T1000 (cell line): ENCODE measurements around the gene KCNE5.
"Not testable (repeated sequence)": the region's sequence is repeated elsewhere in the genome, so short reads cannot be mapped to it uniquely, and the experiment has no call there.

Experiments
- DNase-seq: peaks from one replicate; lab custom pipeline; 2025; ENCODE audit warnings: mixed read lengths; lab: John Stamatoyannopoulos, UW

The KCNE5 gene

GRCh38 chrX:109624641-109625616, at the start of gene KCNE5:
Gene KCNE5 (minus strand): TSS chrX:109625172. CDS start chrX:109625020, 152 bp downstream.
- DNase-seq, result no peak

GRCh38 chrX:109672239-109672638, 47.3 kb upstream of the KCNE5 start:
- no peak for DNase-seq

- not testable (repeated sequence) for DNase-seq
These were observed 46.2 kb upstream of the KCNE5 start for GRCh38 chrX:109671170-109671569.

- no peak for DNase-seq
These were observed 43.0 kb upstream of the KCNE5 start for GRCh38 chrX:109667986-109668385.

- no peak for DNase-seq
These were observed 35.6 kb upstream of the KCNE5 start for GRCh38 chrX:109660435-109661143.

GRCh38 chrX:109658391-109658790, 33.4 kb upstream of the KCNE5 start:
- no peak for DNase-seq

- not testable (repeated sequence) for DNase-seq
These were observed 32.4 kb upstream of the KCNE5 start for GRCh38 chrX:109657364-109657763.

- no peak for DNase-seq
These were observed 31.8 kb upstream of the KCNE5 start for GRCh38 chrX:109656774-109657173.

DNA sequence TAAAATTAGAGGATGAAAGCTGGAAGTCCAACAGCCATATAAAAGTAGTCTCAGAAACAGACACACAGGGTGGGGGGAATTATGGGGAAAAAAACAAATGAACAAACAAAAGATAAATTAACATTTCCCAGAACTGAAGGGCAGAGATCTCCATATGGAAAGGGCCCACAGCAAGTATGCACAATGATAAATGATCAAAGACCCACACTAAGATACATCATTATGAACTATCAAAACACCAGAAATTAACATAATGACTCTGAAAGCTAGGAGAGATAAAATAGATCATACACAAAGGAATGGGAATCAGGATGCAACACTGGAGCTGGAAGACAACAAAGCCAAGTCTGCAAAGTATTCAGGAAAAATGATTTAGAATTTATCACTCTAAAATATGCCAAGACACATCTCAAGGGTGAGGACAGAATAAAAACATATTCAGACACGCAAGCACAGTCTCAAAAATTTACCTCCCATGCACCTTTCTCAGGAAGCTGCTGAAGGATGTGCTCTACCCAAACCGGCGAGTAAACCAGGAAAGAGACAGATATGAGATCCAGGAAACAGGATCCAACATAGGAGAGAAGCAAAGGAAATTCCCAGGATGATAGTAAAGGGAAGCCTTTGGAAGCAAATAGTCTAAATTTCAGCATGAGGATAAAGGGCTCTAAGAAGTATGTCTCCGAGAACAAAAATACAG, 30.7 kb upstream of the KCNE5 start:
- DNase-seq, result no peak

- no peak for DNase-seq
These were observed 29.6 kb upstream of the KCNE5 start for GRCh38 chrX:109654516-109655109.

GRCh38 chrX:109644671-109645070, 19.7 kb upstream of the KCNE5 start:
- not testable (repeated sequence) for DNase-seq

DNA sequence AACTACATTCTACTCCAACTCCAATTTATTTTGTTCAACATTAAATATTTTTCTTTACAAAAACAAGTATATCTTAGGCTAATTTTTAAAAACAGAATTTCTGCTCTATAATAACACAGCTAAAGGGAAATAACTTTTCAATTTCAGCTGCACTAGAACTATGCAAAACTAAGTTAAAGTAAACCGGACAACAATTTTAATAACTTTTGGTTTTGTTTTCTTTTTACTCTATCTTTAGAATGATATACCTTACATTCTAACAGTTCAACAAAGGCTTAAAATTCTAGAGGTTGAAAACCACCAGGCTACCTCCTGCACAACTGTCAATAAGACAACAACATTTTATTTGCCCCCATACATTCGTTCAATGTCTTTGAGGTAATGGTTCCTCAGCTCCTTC, 18.7 kb upstream of the KCNE5 start:
- no peak for DNase-seq

DNA sequence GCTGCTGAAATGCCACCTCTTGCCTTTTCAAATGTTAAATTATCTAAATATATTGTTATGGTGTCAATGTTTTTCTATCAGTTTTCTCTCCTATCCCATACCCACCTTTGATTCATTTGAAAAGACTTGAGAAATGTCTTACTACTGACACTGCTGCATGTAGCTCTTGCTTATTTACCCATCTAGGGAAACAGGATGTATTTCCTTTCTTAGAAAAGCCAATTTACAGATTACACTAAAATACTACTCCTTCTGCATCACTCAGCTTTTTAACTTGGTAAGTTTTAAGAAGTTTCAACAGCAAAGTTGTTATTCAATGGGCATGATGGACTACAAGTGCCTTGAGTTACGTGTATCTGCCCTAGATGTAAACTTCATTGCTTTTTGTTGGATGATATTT, 13.2 kb upstream of the KCNE5 start:
- DNase-seq, result no peak

GRCh38 chrX:109637477-109637876, 12.5 kb upstream of the KCNE5 start:
- not testable (repeated sequence) for DNase-seq

GRCh38 chrX:109635146-109635545, 10.2 kb upstream of the KCNE5 start:
- no peak for DNase-seq

DNA sequence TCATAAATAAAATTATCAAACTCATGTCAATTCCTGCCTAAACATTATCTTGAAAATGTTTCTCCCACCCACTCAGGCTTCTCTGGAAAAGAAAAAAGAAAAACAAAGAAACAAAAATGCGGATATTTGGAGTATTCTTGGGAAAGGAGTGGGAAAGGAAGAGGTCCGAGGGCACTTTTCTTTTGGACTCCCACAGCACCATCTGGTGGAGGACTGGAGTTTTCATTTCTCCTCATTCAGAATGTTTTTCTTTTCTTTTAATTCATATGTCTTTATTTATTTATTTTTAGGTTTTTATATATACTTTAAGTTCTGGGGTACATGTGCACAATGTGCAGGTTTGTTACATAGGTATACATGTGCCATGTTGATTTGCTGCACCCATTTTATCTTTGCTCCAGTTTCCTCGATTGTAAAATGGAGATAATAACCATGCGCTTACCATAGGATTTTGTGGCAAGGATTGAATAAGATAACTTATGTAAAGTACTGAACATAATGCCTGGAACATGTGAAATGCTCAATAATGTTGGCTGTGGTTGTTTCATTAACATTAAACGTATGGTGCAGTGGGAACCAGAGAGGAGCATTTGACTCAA, 8.0 kb upstream of the KCNE5 start:
- DNase-seq, result no peak

DNA sequence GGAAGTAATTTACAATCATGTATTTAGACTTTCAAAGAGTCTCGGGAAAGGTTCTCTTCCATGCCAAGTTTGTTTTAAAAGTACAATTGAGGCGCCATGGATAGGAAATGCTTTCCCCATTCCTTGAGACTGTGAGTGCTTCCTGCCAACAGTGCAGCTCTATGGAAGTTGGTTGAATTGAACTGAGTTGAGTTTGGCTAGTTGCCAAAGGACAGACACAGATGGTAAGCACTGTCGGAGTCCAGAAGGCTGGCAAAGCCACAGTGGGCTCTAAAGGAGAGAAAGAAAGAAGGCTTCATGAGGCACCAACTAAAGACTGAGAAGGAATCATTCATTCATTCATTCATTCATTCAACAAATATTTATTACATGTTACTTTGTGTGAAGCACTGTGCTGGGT, 4.3 kb upstream of the KCNE5 start:
- DNase-seq, result no peak

- no peak for DNase-seq
These were observed 1.7 kb upstream of the KCNE5 start for GRCh38 chrX:109626637-109627036.

DNA sequence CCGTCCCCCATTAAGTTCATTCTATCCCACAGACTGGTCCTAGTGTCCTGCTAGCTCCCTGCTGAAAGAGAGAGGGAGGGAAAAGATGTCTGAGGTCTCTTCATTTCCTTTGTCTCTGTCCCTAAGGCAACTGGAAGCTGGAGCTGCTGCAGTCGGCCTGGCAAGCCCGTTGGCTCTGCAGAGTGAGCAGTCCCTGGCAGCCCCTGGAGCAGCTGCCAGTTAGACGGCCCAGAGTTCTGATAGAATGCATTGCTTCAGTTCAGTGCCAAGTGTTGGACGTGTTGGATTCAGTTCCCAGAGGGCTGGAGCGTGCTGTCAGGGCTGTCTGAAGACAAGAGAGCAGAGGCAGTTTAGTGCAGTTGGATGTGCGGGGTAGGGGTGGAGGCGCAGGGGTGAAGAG, 975 bp downstream of the KCNE5 start:
- DNase-seq, result no peak

GRCh38 chrX:109622270-109622669, 2.7 kb downstream of the KCNE5 start:
- DNase-seq, result no peak

DNA sequence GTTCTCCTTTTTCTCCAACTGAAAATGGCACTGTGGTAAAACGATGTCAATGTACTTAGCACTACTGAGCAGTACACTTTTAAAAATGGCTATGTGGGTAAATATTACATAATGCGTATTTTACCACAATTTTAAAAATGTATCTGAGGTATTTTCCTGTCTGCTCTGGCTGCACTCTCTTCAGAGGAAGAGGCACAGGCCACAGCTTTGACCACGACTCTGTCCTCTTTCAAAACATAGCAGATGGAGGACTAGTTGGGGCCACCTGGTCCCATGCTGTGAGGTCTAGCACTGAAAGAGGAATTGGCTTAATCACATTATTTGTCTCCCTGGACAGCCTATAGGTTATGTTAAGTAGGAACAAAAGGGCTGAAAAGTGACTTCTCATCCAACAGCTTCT, 5.2 kb downstream of the KCNE5 start:
- DNase-seq, result no peak

GRCh38 chrX:109614951-109615350, 10.0 kb downstream of the KCNE5 start:
- DNase-seq, result no peak
